Measurements from ENCODE around the gene TMC7. TPM values are rescaled to one million over a fixed set of nuclear protein-coding genes. Genes with fewer than 3 reads are reported as not detected.

TMC7 gene
- polyA plus RNA-seq, 12 donors: 1.3 to 6.7 (median 1.7) TPM; not detected in 1

GRCh38 chr16:19088341-19088916, 104.7 kb downstream of the TMC7 start:
- DNase-seq: no peak

GRCh38 chr16:19089410-19089955, 105.7 kb downstream of the TMC7 start:
- DNase-seq: no peak

GRCh38 chr16:19090916-19091315, 107.2 kb downstream of the TMC7 start:
- no peak for DNase-seq

GRCh38 chr16:19092653-19093410, 109.1 kb downstream of the TMC7 start:
- no peak for DNase-seq

- DNase-seq: no peak
These were observed 110.2 kb downstream of the TMC7 start for GRCh38 chr16:19093631-19094541.

GRCh38 chr16:19094542-19095365, 111.0 kb downstream of the TMC7 start:
- DNase-seq: no peak

- no peak for DNase-seq
These were observed 111.9 kb downstream of the TMC7 start for GRCh38 chr16:19095654-19096053.

GRCh38 chr16:19098173-19098572, 114.4 kb downstream of the TMC7 start:
- DNase-seq: no peak

- DNase-seq: no peak
These were observed 118.6 kb downstream of the TMC7 start for GRCh38 chr16:19102187-19102872.

GRCh38 chr16:19104607-19105006, 120.9 kb downstream of the TMC7 start:
- DNase-seq: no peak

GRCh38 chr16:19105131-19105530, 121.4 kb downstream of the TMC7 start:
- DNase-seq: no peak

- DNase-seq: no peak
These were observed 122.3 kb downstream of the TMC7 start for GRCh38 chr16:19105891-19106624.

GRCh38 chr16:19106625-19107020, 122.9 kb downstream of the TMC7 start:
- DNase-seq: no peak

GRCh38 chr16:19108409-19109287, 124.9 kb downstream of the TMC7 start:
- DNase-seq: no peak

GRCh38 chr16:19109288-19109664, 125.5 kb downstream of the TMC7 start:
- no peak for DNase-seq

GRCh38 chr16:19110537-19111360, 127.0 kb downstream of the TMC7 start:
- no peak for DNase-seq

GRCh38 chr16:19112099-19112407, 128.3 kb downstream of the TMC7 start:
- no peak for DNase-seq
